Lower leg skin (tissue), 3 donors: Measurements from ENCODE around the gene ANO1.

Source experiments
- CTCF ChIP-seq, 3 donors: fragments of 450-650 bp; IDR thresholded peaks; one replicate each; pipeline ENCODE4 v1.5.1; 2016; ENCODE audit warnings: antibody characterized with exemption in 3 of 3, mild to moderate bottlenecking in 3 of 3, moderate library complexity in 2 of 3
- POLR2A ChIP-seq, 2 donors: fragments of 450-650 bp; IDR thresholded peaks; one replicate each; pipeline ENCODE4 v1.6.1; 2016 to 2017; ENCODE audit warnings: antibody characterized with exemption in 2 of 2, mild to moderate bottlenecking in 1 of 2, moderate library complexity in 1 of 2

DNA sequence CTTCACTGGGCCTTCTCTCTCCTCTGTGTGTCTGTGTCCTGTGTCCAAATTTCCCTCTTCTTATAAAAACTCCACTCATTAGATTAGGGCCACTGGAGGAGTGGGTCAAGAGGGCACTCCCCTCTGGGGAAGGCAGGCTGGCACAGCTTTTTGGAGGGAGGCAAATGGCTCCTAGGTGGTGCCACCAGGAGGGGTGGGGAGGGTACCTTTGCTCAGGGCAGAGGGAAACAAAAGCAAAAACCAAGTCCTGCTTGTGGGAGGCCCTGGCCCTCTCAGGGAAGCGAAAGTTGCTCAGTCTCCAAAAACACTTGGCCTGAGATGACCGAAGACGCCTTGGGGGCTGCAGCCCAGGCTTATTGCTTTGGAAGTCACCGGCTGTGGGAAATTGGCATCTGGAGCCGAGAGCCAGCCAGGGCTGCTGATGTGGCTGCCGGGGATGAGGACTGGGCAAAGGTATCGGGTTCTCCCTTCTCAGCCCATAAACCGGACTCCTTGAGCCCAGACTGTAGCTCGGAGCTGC lies 48.2 kb upstream of the ANO1 start:
- TF ChIP-seq CTCF (IDR thresholded peaks at IDR 0.05) (no peak), POLR2A (IDR thresholded peaks at IDR 0.05) (no peak)
